ENCODE measurements around the gene IGF2BP3.

DNA sequence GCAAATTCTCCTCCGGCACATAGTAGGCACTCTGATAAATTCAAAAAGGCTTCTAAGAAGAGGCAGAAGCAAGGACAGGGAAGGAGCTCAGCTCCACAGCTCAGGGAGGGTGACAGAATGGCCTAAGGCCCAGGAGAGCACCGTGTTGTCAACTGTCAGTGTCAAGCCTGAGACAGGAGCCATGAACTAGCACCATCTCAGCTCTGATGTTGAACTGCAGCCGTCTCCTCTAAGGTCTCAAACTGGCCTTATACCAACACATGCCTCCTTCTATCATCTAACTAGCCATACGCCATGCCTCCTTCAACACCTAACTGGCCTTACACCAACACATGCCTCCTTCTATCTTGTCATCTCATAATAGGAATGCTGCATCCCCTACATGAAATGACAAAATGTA, 73.0 kb downstream of the IGF2BP3 start:
- no peak for TF ChIP-seq EZH2phosphoT487 (IDR thresholded peaks at IDR 0.05; ENCODE audit: borderline replicate concordance, low read length)
- TF ChIP-seq, protein P1, sequence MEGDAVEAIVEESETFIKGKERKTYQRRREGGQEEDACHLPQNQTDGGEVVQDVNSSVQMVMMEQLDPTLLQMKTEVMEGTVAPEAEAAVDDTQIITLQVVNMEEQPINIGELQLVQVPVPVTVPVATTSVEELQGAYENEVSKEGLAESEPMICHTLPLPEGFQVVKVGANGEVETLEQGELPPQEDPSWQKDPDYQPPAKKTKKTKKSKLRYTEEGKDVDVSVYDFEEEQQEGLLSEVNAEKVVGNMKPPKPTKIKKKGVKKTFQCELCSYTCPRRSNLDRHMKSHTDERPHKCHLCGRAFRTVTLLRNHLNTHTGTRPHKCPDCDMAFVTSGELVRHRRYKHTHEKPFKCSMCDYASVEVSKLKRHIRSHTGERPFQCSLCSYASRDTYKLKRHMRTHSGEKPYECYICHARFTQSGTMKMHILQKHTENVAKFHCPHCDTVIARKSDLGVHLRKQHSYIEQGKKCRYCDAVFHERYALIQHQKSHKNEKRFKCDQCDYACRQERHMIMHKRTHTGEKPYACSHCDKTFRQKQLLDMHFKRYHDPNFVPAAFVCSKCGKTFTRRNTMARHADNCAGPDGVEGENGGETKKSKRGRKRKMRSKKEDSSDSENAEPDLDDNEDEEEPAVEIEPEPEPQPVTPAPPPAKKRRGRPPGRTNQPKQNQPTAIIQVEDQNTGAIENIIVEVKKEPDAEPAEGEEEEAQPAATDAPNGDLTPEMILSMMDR (conservative IDR thresholded peaks at IDR 0.05; ENCODE audit: low read depth, low read length) = no peak
